ENCODE results near the gene TPT1.
"Not testable (repeated sequence)": the region's sequence is repeated elsewhere in the genome, so short reads cannot be mapped to it uniquely, and the experiment has no call there.

The TPT1 gene

GRCh38 chr13:45344064-45344463 lies 3.1 kb upstream of the TPT1 start:
- no CpG with 5 or more reads among the region's 8 CpGs for WGBS (ENCODE audit: insufficient coverage, insufficient read length)
- not testable (repeated sequence) for H3K27ac ChIP-seq (ENCODE audit: low read length); H3K27me3 ChIP-seq (ENCODE audit: control insufficient read depth, insufficient read depth, low read length); H3K36me3 ChIP-seq (ENCODE audit: control insufficient read depth, insufficient read depth, low read length); H3K4me1 ChIP-seq (ENCODE audit: control insufficient read depth, insufficient read depth, low read length); H3K4me3 ChIP-seq (ENCODE audit: low read length); DNase-seq (ENCODE audit: low read depth, low spot score); H3K9me3 ChIP-seq (ENCODE audit: control insufficient read depth, insufficient read depth, low read length)

- H3K9me3 ChIP-seq (ENCODE audit: control insufficient read depth, insufficient read depth, low read length); DNase-seq (ENCODE audit: low read depth, low spot score); H3K4me1 ChIP-seq (ENCODE audit: control insufficient read depth, insufficient read depth, low read length); H3K4me3 ChIP-seq (ENCODE audit: low read length); H3K36me3 ChIP-seq (ENCODE audit: control insufficient read depth, insufficient read depth, low read length); H3K27me3 ChIP-seq (ENCODE audit: control insufficient read depth, insufficient read depth, low read length); H3K27ac ChIP-seq (ENCODE audit: low read length): not testable (repeated sequence)
- WGBS (ENCODE audit: insufficient coverage, insufficient read length) = no CpG with 5 or more reads among the region's 9 CpGs
Measured at GRCh38 chr13:45343102-45343501, 2.1 kb upstream of the TPT1 start.

- no CpG with 5 or more reads among the region's 14 CpGs for WGBS (ENCODE audit: insufficient coverage, insufficient read length)
- H3K4me3 ChIP-seq (ENCODE audit: low read length); H3K36me3 ChIP-seq (ENCODE audit: control insufficient read depth, insufficient read depth, low read length): not testable (repeated sequence)
Measured at GRCh38 chr13:45342668-45343067, 1.7 kb upstream of the TPT1 start.

GRCh38 chr13:45341799-45342500 lies 967 bp upstream of the TPT1 start:
- Histone ChIP-seq H3K36me3 (ENCODE audit: control insufficient read depth, insufficient read depth, low read length) (peaks cover 13% of the 10 kb centered on the region; the same call in 1 of the 2 replicates), H3K4me1 (ENCODE audit: control insufficient read depth, insufficient read depth, low read length) (no peaks in the 10 kb centered on the region), H3K9me3 (ENCODE audit: control insufficient read depth, insufficient read depth, low read length) (no peaks in the 10 kb centered on the region), H3K4me3 (ENCODE audit: low read length) (peak overlapping the region; percentile 67; the same call in 1 of the 2 replicates), H3K27me3 (ENCODE audit: control insufficient read depth, insufficient read depth, low read length) (no peaks in the 10 kb centered on the region), H3K27ac (ENCODE audit: low read length) (no peak overlapping the region)
- DNase-seq (ENCODE audit: low read depth, low spot score) = no peak
- WGBS (ENCODE audit: insufficient coverage, insufficient read length) = no CpG with 5 or more reads among the region's 17 CpGs

More at GRCh38 chr13:45342668-45343067, 1.7 kb upstream of the TPT1 start:
- not testable (repeated sequence) for H3K4me1 ChIP-seq (ENCODE audit: control insufficient read depth, insufficient read depth, low read length); H3K9me3 ChIP-seq (ENCODE audit: control insufficient read depth, insufficient read depth, low read length); DNase-seq (ENCODE audit: low read depth, low spot score); H3K27me3 ChIP-seq (ENCODE audit: control insufficient read depth, insufficient read depth, low read length); H3K27ac ChIP-seq (ENCODE audit: low read length)

GRCh38 chr13:45340422-45341033 lies 455 bp downstream of the TPT1 start:
- DNase-seq (ENCODE audit: low read depth, low spot score) = no peak
- H3K9me3 ChIP-seq (ENCODE audit: control insufficient read depth, insufficient read depth, low read length) = no peaks in the 10 kb centered on the region
- H3K4me3 ChIP-seq (ENCODE audit: low read length) = peak overlapping the region; percentile 87
- no CpG with 5 or more reads among the region's 64 CpGs for WGBS (ENCODE audit: insufficient coverage, insufficient read length)
- no peak overlapping the region for H3K27ac ChIP-seq (ENCODE audit: low read length)
- no peaks in the 10 kb centered on the region for H3K4me1 ChIP-seq (ENCODE audit: control insufficient read depth, insufficient read depth, low read length)
- peaks cover 25% of the 10 kb centered on the region for H3K36me3 ChIP-seq (ENCODE audit: control insufficient read depth, insufficient read depth, low read length)
- H3K27me3 ChIP-seq (ENCODE audit: control insufficient read depth, insufficient read depth, low read length) = no peaks in the 10 kb centered on the region; the same call in 1 of the 2 replicates

- H3K36me3 ChIP-seq (ENCODE audit: control insufficient read depth, insufficient read depth, low read length) = peaks cover 26% of the 10 kb centered on the region
- H3K9me3 ChIP-seq (ENCODE audit: control insufficient read depth, insufficient read depth, low read length) = no peaks in the 10 kb centered on the region
- no peak for DNase-seq (ENCODE audit: low read depth, low spot score)
- no peak overlapping the region for H3K27ac ChIP-seq (ENCODE audit: low read length)
- H3K27me3 ChIP-seq (ENCODE audit: control insufficient read depth, insufficient read depth, low read length) = no peaks in the 10 kb centered on the region; the same call in 1 of the 2 replicates
- H3K4me3 ChIP-seq (ENCODE audit: low read length) = peak overlapping the region; percentile 87; the same call in 1 of the 2 replicates
- no CpG with 5 or more reads among the region's 11 CpGs for WGBS (ENCODE audit: insufficient coverage, insufficient read length)
- H3K4me1 ChIP-seq (ENCODE audit: control insufficient read depth, insufficient read depth, low read length) = no peaks in the 10 kb centered on the region
Measured at GRCh38 chr13:45339867-45340266, 1.1 kb downstream of the TPT1 start.

GRCh38 chr13:45339399-45339798 lies 1.6 kb downstream of the TPT1 start:
- Histone ChIP-seq H3K4me3 (ENCODE audit: low read length) (no peak overlapping the region; the same call in 1 of the 2 replicates), H3K4me1 (ENCODE audit: control insufficient read depth, insufficient read depth, low read length) (no peaks in the 10 kb centered on the region)

GRCh38 chr13:45337803-45338202 lies 3.2 kb downstream of the TPT1 start:
- WGBS (ENCODE audit: insufficient coverage, insufficient read length) = no CpG with 5 or more reads among the region's 1 CpG
- H3K4me3 ChIP-seq (ENCODE audit: low read length) = no peak overlapping the region
- H3K36me3 ChIP-seq (ENCODE audit: control insufficient read depth, insufficient read depth, low read length) = peaks cover 26% of the 10 kb centered on the region
- H3K27me3 ChIP-seq (ENCODE audit: control insufficient read depth, insufficient read depth, low read length) = no peaks in the 10 kb centered on the region; the same call in 1 of the 2 replicates
- no peaks in the 10 kb centered on the region for H3K9me3 ChIP-seq (ENCODE audit: control insufficient read depth, insufficient read depth, low read length)
- no peak overlapping the region for H3K27ac ChIP-seq (ENCODE audit: low read length)
- H3K4me1 ChIP-seq (ENCODE audit: control insufficient read depth, insufficient read depth, low read length) = no peaks in the 10 kb centered on the region
- DNase-seq (ENCODE audit: low read depth, low spot score) = no peak

More at GRCh38 chr13:45339399-45339798, 1.6 kb downstream of the TPT1 start:
- no peak overlapping the region for H3K27ac ChIP-seq (ENCODE audit: low read length)
- H3K9me3 ChIP-seq (ENCODE audit: control insufficient read depth, insufficient read depth, low read length) = no peaks in the 10 kb centered on the region
- no peak for DNase-seq (ENCODE audit: low read depth, low spot score)
- peaks cover 26% of the 10 kb centered on the region for H3K36me3 ChIP-seq (ENCODE audit: control insufficient read depth, insufficient read depth, low read length)
- no peaks in the 10 kb centered on the region; the same call in 1 of the 2 replicates for H3K27me3 ChIP-seq (ENCODE audit: control insufficient read depth, insufficient read depth, low read length)

- no peak for DNase-seq (ENCODE audit: low read depth, low spot score)
- Histone ChIP-seq H3K27me3 (ENCODE audit: control insufficient read depth, insufficient read depth, low read length) (no peaks in the 10 kb centered on the region; the same call in 1 of the 2 replicates), H3K9me3 (ENCODE audit: control insufficient read depth, insufficient read depth, low read length) (no peaks in the 10 kb centered on the region), H3K36me3 (ENCODE audit: control insufficient read depth, insufficient read depth, low read length) (peaks cover 26% of the 10 kb centered on the region), H3K4me3 (ENCODE audit: low read length) (no peak overlapping the region), H3K27ac (ENCODE audit: low read length) (no peak overlapping the region), H3K4me1 (ENCODE audit: control insufficient read depth, insufficient read depth, low read length) (no peaks in the 10 kb centered on the region)
- no CpG with 5 or more reads among the region's 3 CpGs for WGBS (ENCODE audit: insufficient coverage, insufficient read length)
Measured at GRCh38 chr13:45337395-45337794, 3.6 kb downstream of the TPT1 start.

GRCh38 chr13:45336025-45336800 lies 4.8 kb downstream of the TPT1 start:
- Histone ChIP-seq H3K27ac (ENCODE audit: low read length) (no peak overlapping the region), H3K9me3 (ENCODE audit: control insufficient read depth, insufficient read depth, low read length) (no peaks in the 10 kb centered on the region), H3K36me3 (ENCODE audit: control insufficient read depth, insufficient read depth, low read length) (peaks cover 26% of the 10 kb centered on the region), H3K4me3 (ENCODE audit: low read length) (no peak overlapping the region), H3K4me1 (ENCODE audit: control insufficient read depth, insufficient read depth, low read length) (no peaks in the 10 kb centered on the region), H3K27me3 (ENCODE audit: control insufficient read depth, insufficient read depth, low read length) (no peaks in the 10 kb centered on the region; the same call in 1 of the 2 replicates)
- DNase-seq (ENCODE audit: low read depth, low spot score) = no peak
- WGBS (ENCODE audit: insufficient coverage, insufficient read length) = no CpG with 5 or more reads among the region's 9 CpGs
